ENCODE data around the gene CDK13.

GRCh38 chr7:40024841-40025240 is 74.8 kb downstream of the CDK13 start:
- no peak for TF ChIP-seq ZNF274 (IDR thresholded peaks at IDR 0.05; ENCODE audit: low read depth, low read length)
- no peak for TF ChIP-seq YY1 (IDR thresholded peaks at IDR 0.05; ENCODE audit: insufficient read depth, insufficient read length)
- no peak for TF ChIP-seq SUZ12 (IDR thresholded peaks at IDR 0.05; ENCODE audit: extremely low read depth, insufficient read depth, insufficient read length)
